ENCODE measurements around the gene FOXI1.
"Not testable (repeated sequence)": the region's sequence is repeated elsewhere in the genome, so short reads cannot be mapped to it uniquely, and the experiment has no call there.

Gene FOXI1

DNA sequence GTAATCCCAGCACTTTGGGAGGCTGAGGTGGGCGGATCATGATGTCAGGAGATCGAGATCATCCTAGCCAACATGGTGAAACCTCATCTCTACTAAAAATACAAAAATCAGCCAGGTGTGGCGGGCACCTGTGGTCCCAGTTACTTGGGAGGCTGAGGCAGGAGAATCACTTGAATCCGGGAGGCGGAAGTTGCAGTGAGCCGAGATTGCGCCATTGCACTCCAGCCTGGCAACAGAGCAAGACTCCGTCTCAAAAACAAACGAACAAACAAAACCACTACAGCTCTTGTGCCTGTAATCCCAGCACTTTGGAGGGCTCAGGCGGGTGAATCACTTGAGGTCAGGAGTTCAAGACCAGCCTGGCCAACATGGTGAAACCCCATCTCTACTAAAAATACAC is 11.4 kb upstream of the FOXI1 start:
- not testable (repeated sequence) for DNase-seq

DNA sequence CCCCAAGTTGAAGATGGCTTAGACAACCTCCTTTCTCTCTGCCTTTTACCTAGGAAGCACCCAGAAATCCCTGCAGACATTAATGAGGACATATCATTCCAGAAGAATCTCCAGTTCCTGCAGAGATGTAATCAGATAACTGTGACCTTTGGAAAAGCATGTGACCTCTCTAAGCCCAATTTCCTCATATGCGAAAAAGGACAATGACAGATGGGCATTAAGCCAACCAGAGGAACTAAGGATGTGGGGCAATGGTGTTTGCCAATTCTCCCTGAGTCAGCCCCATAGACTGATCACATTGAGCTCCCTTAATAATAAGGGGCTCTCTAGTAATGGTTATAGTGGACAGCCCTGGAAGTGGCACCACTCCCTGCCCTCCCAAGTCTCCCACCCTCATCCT is 10.1 kb upstream of the FOXI1 start:
- no peak for DNase-seq

DNA sequence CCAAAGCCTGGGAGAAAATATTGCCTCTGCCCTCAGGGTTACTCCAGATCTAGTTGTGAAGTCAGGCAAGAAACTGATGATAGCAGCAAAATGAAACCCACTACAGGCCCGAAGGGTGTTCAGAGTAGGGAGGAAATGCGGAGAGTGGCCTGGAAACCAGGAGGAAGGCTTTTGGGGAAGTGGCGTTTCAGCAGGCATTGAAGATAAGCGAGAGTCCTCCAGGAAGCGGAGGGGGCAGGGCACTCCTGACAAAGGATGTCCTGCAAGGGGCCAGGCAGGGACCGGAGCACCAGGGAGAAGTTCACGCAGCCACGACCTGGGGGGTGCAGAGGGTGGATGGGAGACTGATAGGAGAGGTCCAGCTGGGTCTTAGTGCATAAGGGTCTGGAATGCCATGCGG is 7.8 kb upstream of the FOXI1 start:
- no peak for DNase-seq

DNA sequence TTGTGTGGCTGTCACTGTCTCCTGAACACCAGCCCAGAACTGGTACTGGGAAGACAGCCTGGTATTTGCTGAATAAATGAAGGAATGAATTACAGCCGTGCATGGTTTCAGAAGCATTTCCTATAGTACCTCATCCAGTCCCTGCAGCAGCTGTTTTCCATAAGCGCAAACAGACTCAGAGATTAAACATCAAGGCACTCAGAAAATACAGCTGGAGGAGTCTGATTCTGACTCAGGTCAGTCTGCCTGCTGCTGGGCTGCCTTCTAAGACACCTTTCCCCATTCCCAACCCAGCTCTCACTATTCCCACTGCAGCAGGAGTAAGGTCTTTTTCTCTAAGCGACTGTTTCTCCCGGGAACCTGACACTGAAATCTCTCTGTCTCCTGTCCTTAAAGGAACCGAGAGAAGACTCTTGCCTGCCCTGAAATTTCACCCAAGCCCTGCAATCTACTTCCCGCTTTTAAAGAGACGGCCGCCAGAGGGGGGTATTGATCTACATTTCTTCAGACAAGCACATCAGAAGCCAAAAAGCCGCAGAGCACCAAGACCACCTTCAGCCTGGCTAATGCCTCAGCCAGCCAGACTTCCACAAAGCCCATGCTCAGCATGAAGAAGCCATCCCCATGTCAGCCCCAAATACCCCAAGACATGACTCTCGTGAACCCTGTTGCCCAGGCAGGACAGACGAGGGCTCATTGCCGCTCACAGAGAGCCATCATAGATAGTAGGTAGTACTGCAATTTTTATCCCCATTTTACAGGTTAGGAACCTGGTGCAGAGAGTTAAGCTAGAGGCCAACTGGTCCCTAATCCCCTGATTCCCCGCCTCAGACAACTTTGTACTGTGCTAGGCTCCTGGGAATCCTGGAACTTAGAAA is 5.4 kb upstream of the FOXI1 start:
- DNase-seq = peak; percentile 92

DNA sequence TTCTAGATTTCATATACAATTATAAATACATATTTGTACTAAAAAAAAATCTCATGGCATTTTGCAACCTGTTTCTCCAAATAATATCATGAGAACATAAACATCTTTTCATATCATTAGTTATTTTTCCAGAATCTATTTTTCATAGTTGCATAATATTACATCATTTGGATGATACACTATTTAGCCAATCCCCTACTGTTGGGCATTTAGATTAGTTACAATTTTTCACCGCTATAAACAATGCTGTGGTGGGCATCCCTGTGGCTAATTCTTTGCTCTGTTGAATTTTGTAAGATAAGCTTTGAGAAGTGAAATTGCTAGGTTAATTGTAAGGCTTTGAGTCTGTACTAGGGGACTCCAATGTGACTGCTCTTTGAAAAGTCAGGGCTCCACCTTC is 2.2 kb upstream of the FOXI1 start:
- no peak for DNase-seq

DNA sequence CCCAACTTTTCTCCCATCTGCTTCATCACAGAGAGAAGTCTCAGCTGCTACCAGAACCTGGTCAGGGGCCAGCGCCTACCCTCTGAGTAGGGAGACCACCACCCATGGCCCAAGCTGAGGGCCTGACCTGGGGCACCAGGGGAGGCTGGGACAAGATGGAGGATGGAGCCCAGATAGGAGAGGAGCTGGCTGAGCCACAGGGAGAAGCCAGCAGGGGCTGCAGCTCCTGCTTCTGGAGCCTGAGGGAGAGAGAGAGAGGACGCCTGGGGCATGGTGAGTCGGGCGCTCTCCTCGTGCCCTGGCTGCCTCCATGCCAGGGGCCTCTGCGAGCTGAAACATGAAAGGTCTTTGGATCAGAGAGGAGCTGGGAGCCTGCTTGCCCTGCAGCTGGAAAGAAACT is 1.4 kb upstream of the FOXI1 start:
- DNase-seq = no peak

DNA sequence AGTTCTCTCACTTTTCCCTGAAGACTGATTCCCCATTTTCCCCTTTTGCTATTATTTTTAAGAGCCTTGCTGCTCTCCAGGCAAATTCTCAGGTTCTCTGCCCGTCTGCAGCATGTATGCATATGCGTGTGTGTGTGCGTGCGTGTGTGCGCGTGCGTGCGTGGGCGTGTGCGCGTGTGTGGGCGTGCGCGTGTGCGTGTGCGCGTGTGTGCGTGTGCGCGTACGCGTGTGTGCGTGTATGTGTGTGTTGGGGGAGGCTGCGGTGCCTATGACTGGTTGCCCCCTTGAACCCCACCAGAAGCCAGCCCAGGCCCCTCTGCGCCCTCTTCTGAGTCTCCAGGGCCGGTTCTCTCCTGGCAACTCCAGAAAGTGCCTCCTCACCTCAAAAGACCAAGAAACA is 987 bp upstream of the FOXI1 start:
- DNase-seq = no peak

DNA sequence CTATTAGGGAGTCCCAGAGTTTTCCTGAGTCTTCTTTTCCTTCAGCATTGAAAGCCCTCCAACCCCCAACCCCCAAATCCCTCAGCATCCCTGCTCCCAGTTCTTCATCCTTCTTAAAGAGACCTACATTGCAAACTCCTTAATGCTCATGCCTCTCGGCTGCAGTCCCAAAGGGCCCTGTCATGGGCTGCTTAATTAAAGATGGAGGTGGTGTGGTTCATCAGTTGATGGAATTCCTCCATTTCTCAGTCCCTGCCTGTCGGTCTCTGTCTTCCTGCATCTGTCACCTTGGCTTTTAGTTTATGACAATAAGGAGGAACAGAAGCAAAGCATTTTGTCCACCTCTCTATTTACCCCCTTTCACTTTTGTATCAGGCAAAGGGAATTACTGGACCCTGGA is 2.0 kb downstream of the FOXI1 start:
- DNase-seq = no peak

DNA sequence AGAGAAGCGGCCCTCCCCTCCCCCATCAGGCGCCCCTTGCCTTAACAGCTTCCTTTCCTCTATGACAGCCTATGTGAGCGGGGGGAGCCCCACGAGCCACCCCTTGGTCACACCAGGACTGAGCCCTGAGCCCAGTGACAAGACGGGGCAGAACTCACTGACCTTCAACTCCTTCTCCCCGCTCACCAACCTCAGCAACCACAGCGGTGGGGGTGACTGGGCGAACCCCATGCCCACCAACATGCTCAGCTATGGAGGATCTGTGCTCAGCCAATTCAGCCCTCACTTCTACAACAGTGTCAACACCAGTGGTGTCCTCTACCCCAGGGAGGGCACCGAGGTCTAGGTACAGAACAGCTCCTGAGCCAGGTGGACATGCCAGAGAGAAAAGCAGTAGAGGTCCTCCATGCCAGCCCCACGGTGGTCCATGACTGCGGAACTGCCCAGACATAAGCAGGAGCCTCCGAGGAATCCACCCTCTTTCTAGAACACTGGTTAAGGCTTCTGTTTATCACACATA is 2.6 kb downstream of the FOXI1 start:
- no peak for DNase-seq

DNA sequence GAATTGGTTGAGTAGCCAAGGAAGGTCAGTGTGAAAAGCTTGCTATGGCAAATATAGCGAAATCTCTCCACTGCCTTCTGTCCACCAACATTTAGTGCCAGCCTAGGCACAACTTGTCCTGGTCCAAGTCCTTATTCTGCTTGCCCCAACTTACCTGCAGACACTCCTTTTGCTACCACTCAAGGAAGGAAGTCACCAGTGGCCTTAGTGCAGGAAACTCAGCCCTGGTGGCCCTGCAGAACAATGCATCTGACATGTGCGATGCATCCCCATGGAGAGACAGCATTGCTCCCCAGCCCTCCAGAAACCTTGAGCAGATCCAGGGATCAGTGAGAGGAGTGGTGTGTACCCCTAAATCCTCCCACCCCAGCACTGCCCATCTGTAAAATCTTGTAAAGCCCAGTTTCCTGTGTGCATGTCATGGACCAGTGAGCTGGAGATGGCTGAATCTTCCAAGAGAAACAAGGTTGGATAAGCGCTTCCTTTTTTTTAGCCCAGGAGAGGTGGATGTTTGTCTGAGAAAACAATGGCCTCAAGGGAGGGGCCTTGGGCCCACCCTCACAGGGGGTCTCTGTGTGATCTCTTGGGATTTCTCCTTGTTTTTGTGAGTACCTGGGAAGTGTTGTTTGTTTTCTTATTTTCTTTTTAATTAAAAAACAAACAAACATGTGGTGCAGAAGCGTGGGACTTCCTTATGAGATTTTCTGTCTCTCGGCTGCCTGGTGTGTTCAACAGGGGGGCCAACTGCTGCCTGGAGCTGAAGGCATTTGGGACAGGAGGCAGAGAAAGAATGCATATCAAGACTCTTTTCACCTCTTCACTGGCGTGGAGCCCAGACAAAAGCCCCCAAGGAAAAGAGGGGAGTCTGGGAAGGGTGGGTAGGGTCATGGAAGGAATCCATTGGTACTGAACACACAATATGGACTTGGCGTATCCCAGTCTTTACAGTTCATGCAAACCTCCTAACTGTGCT is 3.6 kb downstream of the FOXI1 start:
- no peak for DNase-seq

DNA sequence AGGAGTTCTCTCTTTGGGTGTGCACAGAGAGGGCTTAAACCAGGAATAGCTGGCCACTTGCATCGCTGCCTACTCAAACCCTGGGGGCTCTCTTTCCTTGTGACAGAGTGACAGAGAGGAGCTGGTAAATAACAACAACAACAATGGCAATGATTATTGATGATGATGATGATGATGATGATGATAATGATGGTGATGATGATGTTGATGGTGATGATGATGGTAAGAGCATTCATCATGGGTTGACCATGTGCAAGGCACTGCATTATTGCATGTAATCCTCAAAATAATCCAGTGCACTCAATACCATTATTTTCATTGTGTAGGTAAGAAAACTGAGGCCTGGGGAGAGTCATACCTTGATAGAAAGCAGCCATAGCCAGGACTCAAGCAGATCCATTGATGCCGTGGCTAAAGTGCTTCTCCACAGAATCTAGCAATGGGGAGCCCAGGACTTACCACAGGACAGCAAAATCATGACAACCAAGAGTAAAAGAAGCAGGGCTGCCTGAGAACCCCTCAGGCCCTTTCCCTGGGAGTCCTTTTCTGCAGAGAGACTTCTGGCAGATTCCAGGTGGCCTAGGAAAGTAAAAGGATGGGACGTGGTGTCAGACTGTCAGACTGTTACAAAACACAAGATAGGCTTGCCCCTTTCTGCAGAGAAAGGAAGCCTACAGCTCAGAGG is 4.8 kb downstream of the FOXI1 start:
- DNase-seq = no peak

DNA sequence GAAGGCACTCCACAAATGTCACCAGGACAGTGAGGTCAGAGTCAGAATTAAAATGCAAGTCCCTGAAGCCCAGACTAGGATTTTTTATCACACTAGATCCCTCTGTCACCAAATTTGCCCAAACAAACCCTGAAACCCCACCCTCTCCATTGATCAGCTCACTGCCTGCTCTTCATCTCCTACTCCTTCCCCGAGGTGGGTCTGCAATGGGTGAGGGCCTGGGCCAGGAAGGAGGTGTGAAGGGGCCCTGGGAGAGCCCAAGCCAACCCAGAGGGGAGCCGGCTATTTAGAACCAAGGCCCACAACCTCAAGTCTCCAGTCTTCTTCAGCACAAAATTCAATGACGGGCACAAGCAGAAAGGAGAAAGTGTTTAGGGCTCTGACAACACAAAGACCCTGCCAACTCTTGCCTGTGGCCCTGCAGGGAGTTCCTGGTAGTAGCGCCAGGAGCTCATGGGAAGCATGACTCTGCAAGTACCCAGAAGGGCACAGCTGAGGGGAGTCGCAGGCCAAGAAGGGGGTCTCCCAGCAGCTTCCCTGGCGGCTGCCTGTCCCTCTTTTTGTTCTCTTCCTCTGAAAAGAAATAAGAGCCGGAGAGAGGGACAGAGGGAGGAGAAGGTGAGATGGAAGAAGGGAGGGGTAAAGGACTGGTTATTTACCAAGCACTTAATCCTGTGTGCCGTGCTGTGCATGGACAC is 5.5 kb downstream of the FOXI1 start:
- no peak for DNase-seq

DNA sequence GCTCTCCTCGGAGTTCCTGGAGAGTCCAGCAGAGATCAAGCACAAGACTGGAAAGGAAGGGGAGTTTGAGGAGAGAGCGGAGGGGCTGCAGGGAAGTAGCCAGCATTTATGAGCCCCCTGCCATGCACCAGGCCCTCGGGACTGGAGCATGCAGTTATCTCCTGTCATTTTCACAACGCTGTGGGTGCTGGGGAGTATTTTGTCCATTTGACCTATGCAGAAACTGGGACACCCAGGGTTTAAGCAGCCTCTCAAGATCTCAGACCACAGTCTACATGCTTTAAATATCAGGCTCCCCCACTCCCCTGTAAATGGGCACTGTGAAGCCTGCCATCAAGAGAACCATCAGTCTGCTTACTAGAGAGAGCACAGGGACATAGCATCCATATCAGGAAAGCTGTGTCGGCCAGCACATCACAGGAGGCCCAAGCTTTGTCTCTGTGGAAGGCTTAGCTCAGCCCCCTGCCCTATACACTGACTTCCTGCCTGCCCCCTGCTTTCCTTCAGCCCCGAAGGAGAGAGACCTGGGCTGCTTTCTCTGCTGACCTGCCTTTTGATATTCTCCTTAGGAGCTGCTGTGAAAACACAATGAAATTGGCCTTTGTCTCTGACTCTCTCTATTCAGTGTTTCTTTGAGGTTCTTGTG is 7.3 kb downstream of the FOXI1 start:
- no peak for DNase-seq

DNA sequence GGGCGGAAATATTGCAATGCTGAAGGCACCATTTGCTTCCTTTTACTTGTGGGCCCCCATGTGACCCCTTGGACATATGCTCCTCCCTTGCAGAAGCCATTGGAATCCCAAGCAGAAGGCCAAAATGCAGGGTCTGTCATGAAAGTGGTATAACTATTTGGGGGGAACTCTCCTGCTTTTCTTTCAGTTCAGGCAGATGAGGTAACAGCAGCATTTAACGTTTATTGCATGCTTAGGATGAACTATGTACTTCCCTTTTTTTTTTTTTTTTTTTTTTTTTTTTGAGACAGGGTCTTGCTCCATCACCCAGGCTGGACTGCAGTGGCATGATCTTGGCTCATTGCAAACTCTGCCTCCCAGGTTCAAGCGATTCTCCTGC is 7.8 kb downstream of the FOXI1 start:
- no peak for DNase-seq

DNA sequence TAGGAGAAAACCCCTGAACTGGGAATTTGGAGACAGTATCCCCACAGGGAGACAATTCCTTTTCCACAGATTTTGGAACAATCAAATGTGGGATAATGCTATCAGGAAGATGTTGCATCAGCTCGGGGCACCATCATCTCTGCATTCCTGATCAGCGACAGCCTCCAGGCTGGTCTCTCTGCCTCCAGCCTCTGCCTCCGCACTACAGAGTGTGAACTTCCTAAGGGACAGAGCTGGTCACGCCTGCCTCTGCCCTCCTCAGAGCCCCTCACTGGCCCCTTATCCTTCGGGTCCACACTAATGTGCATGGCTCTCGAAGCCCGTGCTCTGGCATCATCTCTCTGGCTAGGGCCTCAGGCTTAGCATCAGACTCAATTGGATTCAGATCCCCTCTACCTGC is 8.6 kb downstream of the FOXI1 start:
- no peak for DNase-seq

DNA sequence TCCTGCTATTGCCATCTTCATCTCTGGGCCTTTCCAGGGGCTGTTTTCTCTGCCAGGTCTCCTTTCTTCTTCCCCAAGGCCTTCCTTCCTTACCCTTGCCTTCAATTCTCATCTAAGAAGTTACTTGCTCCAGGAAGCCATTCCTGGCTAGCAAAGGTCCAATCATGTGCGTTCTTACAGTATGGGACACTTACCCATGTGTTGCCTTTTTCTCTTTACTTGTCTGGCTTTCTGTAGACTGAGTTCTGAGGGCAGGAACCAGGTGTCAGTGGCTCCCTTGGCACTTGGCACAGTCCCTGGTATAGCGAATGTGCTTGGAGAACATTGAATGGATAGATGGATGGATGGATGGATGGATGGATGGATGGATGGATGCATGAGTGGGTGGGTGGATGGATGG is 10.2 kb downstream of the FOXI1 start:
- DNase-seq = no peak

DNA sequence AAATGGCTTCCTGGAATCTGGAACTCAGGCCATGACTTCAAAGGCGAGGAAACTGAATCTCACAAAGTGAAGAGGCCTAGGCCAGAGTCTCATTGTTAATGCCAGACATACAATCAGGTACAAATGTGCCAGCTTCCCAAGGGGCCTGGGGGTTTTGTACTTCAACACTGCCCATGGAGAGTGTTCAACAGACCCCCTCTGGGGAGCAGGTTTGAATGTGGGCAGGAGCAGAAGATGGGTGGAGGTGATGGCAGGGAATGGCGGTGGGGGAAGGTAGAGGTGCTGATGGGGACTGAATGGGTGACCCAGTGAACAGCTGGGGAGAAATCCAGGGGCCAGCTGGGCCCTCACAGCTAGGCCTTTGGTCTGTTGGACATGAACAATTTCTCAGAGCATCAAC is 12.0 kb downstream of the FOXI1 start:
- no peak for DNase-seq

DNA sequence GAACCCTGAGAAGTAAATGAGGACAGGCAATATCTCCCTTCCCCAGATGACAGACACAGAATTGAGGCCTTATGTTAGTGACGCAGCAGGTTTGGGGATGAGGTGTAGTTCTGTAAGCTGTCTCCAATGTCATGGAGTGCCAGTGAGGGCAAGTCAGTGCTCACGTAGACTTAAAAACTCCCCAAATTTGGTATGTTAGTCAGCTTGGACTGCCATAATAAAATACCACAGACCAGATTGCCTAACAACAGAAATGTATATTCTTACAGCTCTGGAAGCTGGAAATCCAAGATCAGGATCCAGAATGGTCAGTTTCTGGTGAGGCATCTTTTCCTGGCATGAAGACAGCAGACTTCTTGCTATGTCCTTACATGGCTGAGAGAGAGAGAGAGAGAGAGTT is 14.9 kb downstream of the FOXI1 start:
- DNase-seq = no peak

DNA sequence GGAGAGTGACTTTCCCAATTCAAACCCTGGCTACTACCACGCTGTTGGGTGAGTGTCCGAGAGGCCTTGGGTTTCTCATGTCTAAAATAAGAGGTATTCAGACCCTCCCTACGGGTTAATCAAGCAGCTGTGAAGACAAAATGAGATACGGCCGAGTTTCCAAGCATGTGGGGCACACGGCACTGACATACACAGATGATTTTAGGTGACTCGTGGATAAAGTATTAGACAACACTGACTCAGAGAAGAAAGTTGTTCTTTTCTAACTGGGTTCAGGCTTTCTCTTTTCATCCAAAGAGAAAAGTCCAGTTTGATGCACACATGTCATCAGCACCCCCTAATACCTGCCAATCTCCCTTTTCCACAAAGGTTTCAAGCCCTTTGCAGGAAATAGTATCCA is 15.6 kb downstream of the FOXI1 start:
- DNase-seq = no peak

DNA sequence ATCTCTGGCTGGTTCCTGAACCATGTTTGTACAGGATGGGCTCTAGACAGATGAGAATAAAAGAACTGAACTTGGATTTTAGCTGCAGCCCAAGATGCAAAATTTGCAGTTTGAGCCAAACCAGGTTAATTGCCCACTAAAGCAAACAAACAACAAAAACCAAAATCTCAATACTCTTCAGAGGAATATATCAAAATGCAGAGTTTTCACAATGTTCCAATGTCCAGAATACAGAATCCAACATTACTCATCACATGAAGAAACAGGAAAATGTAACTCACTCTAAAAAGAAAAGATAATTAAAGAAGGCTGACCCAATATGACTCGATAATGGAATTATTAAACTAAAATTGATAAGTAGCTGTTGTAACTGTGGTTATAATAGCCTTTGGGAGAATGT is 20.4 kb downstream of the FOXI1 start:
- DNase-seq = no peak

DNA sequence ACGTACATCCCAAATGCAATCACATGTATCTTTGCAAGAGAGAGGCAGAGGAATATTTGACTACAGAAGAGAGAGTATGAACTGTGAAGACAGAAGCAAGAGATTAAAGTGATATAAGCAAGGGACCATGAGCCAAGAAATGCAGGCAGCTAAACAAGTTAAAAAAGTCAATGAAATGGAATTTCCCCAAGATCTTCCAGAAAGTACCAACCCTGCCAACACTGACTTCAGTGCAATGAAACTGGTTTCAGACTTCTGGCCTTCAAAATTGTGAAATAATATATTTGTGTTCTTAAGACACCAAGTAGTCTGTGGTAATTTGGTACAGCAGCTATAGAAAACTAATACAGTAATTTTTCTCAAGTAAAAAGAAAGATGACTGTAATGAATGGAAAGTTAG is 20.9 kb downstream of the FOXI1 start:
- no peak for DNase-seq

DNA sequence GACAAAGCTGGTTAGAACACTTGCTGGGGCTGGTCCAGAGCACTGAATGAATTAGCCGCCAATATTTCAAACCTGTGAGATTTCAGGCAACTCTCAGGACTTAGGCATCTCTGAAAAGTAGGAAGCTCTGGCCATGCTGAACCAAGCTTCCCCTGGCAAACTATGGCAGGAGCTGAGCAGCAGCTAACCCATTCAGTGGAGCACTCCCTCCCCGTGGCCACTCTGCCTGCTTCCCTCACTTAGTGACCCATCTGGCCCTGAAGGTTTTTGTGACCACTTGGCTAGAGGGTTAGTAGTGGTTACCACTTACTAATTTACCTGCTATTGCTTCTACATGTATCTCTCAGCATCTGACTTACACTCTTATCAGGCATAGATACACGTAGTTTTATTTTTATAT is 25.5 kb downstream of the FOXI1 start:
- DNase-seq = no peak

Data from right forelimb (tissue), 1 donor.